ENCODE measurements around the gene SHANK2.

DNA sequence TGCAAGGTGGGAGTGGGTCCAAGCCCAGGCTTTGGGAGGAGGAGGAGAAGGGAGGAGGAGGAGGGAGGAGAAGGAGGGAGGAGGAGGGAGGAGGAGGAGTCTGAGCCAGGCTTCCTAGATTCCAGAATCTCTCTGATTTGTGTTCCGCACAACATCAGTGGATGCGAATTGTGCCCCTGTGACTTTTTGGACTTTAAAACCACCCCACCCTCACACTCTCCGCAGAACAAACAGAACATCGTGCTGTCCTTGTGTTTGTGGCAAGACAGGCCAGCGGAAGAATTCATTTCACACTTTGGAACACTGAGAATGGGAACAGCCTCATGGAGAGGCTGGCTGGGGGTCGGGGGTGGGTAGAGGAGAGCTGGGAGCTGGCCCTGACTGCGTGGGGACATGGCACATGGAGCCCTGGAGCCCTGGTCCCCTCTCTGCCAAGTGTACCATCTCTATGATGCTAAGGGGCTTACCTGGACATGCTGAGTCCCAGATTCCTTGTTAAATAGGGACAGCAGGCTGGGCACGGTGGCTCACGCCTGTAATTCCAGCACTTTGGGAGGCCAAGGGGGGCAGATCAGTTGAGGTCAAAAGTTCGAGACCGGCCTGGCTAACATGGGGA is 16.4 kb upstream of the SHANK2 start:
- no peak for TF ChIP-seq CTCF (IDR thresholded peaks at IDR 0.05)
- no peak for TF ChIP-seq EZH2 (IDR thresholded peaks at IDR 0.05)
